ENCODE measurements around the gene MLST8. TPM values are rescaled to one million over a fixed set of nuclear protein-coding genes. Genes with fewer than 3 reads are reported as not detected.

The MLST8 gene
- total and polyA plus RNA-seq, 7 donors, result 18.8 to 60.5 (median 35.0) TPM

- H3K36me3 ChIP-seq (ENCODE audit: insufficient read depth in 1 of 2, low read depth in 1 of 2), result peaks cover 3 to 85% of the 10 kb centered on the region in 2 donors
- DNase-seq (no peak), ATAC-seq (no peak)
- TF ChIP-seq CTCF (IDR thresholded peaks at IDR 0.05), result no peak
- peaks cover 10% of the 10 kb centered on the region for H3K4me1 ChIP-seq
- intact Hi-C loops (cut with DNase I), result no loop called here
- H3K4me3 ChIP-seq, result no peak overlapping the region
- WGBS, 3 donors, result 80 to 89% (median 82%) methylated on average over 29 of the region's 29 CpGs
- no peak overlapping the region for H3K27ac ChIP-seq
- H3K27me3 ChIP-seq (ENCODE audit: insufficient read depth in 3 of 3, low read length in 2 of 3), result peaks cover 0 to 8% (median 1%) of the 10 kb centered on the region in 3 donors
- no peaks in the 10 kb centered on the region for H3K9me3 ChIP-seq
These were observed 26.0 kb downstream of the MLST8 start for GRCh38 chr16:2231016-2231931.

- H3K27me3 ChIP-seq (ENCODE audit: insufficient read depth in 3 of 3, low read length in 2 of 3), result peaks cover 0 to 13% (median 4%) of the 10 kb centered on the region in 3 donors
- ATAC-seq, result no peak
These were observed 27.1 kb downstream of the MLST8 start for GRCh38 chr16:2232094-2232990.

GRCh38 chr16:2233046-2233775 lies 28.0 kb downstream of the MLST8 start:
- Histone ChIP-seq H3K4me3 (no peak overlapping the region), H3K4me1 (peaks cover 9% of the 10 kb centered on the region), H3K27me3 (ENCODE audit: insufficient read depth in 3 of 3, low read length in 2 of 3) (peaks cover 0 to 13% (median 4%) of the 10 kb centered on the region in 3 donors), H3K27ac (no peak overlapping the region), H3K36me3 (ENCODE audit: insufficient read depth in 1 of 2, low read depth in 1 of 2) (peaks cover 3 to 76% of the 10 kb centered on the region in 2 donors), H3K9me3 (no peaks in the 10 kb centered on the region)
- DNase-seq (no peak), ATAC-seq (no peak)
- intact Hi-C loops (cut with DNase I), result no loop called here
- no peak for TF ChIP-seq CTCF (IDR thresholded peaks at IDR 0.05)
- WGBS, 3 donors, result 85 to 91% (median 88%) methylated on average over 26 to 28 of the region's 28 CpGs

More at GRCh38 chr16:2232094-2232990, 27.1 kb downstream of the MLST8 start:
- no peak for DNase-seq
- Histone ChIP-seq H3K9me3 (no peaks in the 10 kb centered on the region), H3K36me3 (ENCODE audit: insufficient read depth in 1 of 2, low read depth in 1 of 2) (peaks cover 3 to 80% of the 10 kb centered on the region in 2 donors), H3K4me1 (peaks cover 9% of the 10 kb centered on the region), H3K27ac (no peak overlapping the region), H3K4me3 (no peak overlapping the region)
- TF ChIP-seq CTCF (IDR thresholded peaks at IDR 0.05), result no peak
- 89% methylated on average over 40 to 41 of the region's 41 CpGs for WGBS, 3 donors
- intact Hi-C loops (cut with DNase I), result no loop called here
